Activated CD4-positive, alpha-beta T cell treated with anti-CD3 and anti-CD28 coated beads for 48 hours (primary cell): ENCODE results near the gene CISTR.
A peak's percentile ranks its signal among the peaks of the same experiment; 100 is the strongest.

ENCODE experiments used
- DNase-seq: peaks from one replicate; pipeline ENCODE4 v3.0.0-alpha.2; 2020

The CISTR gene

DNA sequence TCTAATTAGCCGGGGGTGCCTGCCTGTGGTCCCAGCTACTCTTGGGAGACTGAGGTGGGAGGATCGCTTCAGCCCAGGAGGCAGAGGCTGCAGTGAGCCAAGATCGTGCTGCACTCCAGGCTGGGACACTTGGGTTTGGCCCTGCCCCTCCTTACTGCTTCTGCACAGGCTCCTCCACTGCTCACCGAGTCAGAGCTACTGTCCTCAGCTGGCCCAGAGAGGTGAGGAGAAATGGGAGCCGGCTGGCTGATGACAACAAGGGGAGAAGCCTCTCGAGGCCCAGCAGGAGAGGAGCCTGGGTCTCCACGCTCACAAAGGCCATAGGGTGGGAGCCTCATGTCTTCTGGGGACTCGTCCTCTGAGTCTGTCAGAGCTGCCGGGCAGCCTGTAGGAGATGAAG, 38.3 kb downstream of the CISTR start:
- DNase-seq: no peak

DNA sequence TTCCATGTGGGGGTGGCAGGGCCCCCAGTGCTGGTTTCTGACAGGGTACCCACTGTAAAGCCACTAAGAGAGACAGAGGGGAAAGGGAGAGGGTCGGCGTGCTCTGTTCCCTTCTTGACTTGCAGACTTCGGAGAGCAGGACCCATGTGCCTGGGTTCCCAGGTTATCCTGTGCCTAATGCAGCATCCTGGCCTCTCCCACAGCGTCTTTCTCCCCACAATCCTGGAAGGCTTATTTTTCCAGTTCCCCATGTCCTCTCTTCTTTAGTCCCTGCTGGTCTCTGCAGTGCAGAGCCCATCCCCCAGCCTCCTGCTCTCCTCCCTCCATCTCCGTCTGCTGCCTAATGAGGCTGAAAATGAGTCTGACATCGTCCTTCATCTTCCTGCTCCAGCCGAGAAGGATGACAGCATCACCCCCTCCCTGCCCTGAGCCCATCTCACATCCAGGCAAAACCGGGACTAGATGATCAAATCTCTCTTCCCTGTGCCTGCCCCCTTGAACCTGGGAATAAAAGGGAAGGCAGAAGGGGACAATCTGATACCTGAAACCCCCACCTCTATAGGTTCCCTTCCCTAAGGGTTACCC, 39.6 kb downstream of the CISTR start:
- DNase-seq: no peak

DNA sequence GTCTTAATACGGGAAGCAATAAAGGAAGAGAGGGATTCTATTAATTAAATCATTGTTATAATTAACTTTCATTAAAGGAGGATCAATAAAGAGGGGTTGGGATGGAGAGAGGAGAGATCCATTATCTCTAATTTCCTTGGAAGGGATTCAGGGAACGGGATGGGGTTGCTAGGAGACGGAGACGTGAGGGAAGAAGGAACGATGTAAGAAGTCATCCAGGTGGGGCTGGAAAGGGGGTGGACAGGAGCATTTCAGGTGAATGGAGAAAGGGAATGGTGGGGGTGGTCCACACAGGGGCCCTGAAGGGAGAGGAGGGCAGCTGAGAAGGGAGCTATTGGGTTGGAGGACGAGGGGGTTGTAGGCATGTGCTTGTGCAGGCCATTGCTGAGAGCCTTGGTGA, 41.7 kb downstream of the CISTR start:
- DNase-seq: no peak

DNA sequence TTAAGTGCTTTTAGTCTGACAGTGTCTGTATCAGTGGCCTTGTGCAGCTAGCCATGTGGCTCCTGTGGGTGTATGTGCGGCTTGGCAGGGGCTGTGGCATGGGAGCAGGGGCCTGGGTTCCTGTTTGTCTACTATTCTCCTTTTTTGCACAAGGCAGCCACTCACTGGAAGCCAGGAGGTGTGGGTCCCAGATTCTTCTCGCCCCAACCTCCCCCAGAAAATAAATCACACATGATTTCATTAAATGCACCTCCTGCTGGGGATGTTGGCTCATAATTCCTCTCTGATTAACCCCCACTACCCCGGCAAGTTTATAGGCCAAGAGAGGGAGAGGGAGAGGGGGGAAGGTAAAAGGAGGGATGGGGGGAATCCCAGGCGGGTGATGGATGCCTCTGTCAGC, 42.1 kb downstream of the CISTR start:
- DNase-seq: no peak

DNA sequence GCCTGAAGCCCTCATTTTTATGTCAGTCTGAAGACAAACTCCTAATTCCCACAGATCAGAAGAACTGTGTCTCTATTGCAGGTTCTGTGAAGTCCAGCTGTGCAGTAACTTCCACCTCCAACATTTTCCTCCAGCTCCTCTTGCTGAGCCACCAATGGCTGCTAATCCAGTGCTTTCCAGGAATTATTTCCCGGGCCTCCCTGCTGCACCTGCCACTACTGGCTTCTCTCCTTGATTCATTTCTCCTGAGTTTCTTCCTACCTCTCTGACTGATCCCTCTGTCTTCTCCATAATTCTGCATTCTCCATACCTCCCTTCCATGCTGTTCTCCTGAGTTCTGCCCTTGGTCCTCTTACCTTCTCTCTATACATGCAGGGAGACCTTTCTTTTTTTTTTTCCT, 45.7 kb downstream of the CISTR start:
- DNase-seq: no peak

DNA sequence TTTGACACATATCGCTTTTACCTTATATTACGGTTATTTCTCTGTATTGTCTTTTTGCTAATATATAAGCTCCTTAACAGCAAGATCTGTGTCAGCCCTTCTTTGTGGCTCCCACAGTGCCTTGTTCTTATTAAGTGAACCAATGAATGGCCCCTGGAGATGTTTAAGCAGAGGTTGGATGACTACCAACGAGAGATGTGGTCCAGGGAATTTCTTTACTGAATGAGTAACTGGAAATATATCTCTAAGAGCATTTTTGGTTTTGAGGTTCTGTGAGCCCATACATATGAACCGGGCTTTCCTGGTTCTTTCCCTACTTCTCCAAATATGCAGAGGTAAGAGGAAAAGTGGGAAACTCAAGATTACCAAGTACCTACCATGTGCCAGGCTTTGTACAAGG, 48.0 kb downstream of the CISTR start:
- no peak for DNase-seq

DNA sequence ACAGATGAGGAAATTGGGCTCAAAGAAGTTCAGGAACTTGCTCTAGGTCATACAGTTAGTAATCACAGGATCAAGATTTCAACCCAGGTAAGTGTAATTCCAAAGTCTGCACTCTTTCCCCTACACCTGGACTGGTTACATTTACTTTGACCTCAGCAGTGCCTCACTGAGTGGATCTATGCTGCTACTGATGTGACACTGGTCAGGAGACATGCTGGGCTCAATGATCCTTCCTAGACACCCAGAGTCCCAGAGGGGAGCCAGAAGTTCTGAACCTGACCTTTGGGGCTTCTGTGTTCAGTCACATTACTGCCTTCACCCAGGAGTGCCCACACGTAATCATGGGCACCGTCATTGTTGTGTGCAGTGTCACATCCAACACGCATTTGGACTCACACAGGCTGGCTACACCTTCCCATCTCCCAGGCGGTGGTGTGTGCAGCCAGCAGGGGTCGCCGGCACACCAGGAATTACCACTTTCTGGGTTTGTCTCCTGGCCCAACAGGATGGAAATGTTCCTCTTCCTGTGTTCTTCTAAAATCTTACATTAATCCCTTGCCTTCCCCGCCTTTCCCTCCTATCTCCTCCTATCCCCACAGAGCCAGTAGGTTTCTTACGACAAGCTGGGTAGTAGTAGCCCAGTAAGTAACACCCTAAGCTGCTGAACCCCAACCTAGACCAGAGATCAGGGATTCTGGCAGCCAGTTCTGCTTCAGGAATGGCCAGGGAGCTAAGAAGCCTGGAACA, 50.1 kb downstream of the CISTR start:
- peak; percentile 84 for DNase-seq

DNA sequence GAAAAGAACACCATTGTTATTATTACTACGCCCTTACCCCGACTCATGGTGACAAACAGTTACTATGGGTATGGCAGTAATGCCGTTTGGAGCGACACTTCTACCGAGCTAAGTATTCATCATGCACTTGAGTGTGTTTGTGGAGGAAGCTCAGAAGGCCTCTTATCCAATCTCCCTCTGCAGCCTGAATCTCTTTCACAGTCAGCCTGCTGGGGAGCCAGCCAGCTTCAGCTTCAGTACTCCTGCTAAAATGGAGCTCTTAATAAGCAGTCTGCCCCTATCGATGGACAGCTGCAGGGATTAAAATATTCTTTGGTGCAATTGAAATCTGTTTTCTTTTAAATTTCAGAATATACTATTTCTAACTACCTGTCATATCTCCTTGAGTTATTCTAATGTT, 51.2 kb downstream of the CISTR start:
- DNase-seq: no peak

DNA sequence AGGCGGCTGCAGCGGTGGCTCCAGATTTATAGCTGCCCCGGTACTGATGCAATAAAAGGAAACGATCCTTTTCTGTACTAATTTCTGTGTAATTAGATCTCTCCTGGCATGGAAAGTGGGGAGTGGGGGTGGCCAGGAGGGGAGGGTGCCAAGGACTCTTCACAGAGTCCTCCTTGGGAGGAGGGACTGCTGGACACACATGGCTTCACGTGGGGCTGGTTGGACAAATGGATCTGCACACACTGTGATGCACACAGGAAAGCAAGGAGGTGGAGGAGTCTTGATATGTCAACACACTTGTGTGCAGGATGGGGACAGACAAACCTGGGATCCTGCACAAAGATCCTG, 52.1 kb downstream of the CISTR start:
- no peak for DNase-seq

DNA sequence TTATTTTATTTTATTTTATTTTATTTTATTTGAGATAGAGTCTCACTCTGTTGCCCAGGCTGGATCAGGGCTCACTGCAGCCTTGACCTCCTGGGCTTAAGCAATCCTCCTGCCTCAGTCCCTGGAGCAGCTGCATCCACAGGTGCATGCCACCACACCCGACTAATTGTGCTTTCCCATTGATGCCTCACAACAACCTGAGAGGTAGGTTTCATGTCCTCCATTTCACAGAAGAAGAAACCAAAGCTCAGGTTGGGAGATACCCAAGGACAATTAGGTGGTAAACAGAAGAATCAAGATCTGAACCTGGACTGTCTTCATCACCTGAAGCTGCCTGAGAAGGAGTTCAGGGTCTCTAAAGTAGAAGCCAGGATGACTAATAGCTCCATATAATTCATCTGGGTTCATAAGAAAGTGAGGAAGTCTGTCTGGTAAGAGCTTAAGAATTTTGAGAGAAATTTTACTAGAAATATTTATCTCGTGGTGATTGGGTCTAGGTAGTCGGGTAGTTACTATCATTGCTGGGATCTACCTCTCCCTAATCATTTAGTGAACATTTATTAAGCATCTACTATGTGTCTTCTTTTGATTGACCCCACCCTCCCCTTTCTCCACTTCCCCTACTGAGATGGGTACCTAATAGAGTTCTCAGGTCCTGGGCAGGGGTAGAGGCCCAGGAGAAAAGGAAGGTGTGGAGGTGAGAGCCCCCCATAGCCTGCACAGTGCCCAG, 52.7 kb downstream of the CISTR start:
- DNase-seq: no peak

DNA sequence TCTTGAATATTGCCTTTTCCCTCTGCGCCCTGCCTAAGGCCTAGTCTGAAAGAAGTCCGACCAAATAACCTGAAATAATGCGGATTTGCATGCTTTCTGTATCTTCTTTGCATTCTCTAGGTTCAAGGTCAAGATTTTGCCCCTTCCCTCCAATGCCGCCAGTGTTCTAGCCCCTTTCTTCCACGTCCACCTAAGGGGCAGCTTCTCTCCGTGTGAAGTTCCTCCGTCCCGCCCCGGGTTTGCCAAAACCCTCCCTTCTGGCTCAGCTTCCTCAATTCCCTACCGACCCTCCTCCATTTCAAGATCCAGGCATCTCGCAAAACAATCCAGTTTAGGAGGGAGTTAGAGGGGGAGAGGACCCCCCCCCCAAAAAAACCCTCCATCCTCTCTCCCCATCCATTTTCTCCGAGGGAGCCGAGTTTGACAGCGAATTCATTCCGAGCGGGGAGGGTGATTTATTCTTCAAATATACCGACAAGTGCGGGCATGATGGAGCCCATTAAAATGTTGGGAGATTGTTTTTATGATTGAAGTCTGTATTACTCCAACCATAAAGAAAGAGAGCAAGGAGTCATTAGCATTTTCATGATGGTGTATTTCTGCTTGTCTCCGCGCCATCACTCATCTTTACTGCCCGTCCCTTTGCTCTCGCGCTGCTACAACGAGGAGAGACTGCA, 55.0 kb downstream of the CISTR start:
- no peak for DNase-seq
